ENCODE measurements around the gene AUNIP. TPM values are rescaled to one million over a fixed set of nuclear protein-coding genes. Genes with fewer than 3 reads are reported as not detected.

The AUNIP gene
- total and polyA plus RNA-seq, 2 donors (not counting 3 experiments of a cell fraction or from before 2014, with no cell fraction given): 1.8 to 4.5 TPM

GRCh38 chr1:25798666-25799351 is 60.4 kb downstream of the AUNIP start:
- no peaks in the 10 kb centered on the region for H3K9me3 ChIP-seq (replicated peaks; ENCODE audit: control insufficient read depth, insufficient read depth, low read length)
- dilution Hi-C loops (cut with MboI; ENCODE audit: extremely low pct_ligation_motif_present, low sequenced_read_pairs): no loop called here
- H3K36me3 ChIP-seq (ENCODE audit: control insufficient read depth in 2 of 2, extremely low read depth in 1 of 2, insufficient read depth in 2 of 2, low read length in 2 of 2): no peaks in the 10 kb centered on the region
- no peaks in the 10 kb centered on the region for H3K9me1 ChIP-seq (replicated peaks; ENCODE audit: control insufficient read depth, extremely low read depth, insufficient read depth, low read length)
- CTCF ChIA-PET: interaction anchor here (0.6 to 7.4 kb wide), 6 partner anchors 11 to 190 kb away, joined by 3 to 80 read pairs (median 4); no protein-coding TSS in a partner anchor
- POLR2A ChIA-PET: no interaction called here
- DNase-seq (ENCODE audit: low read depth, low spot score) (no peak), FAIRE-seq (no peak)
- peaks cover 0 to 1% of the 10 kb centered on the region in 2 experiments for H3K27me3 ChIP-seq (ENCODE audit: control insufficient read depth in 2 of 2, insufficient read depth in 2 of 2, low read length in 2 of 2)
- TF ChIP-seq POLR2AphosphoS5 (IDR thresholded peaks at IDR 0.05; ENCODE audit: insufficient read depth, low read depth, low read length) (no peak), MYC (IDR thresholded peaks at IDR 0.05; ENCODE audit: low read depth, low read length) (no peak)
- H3K27ac ChIP-seq (ENCODE audit: insufficient read depth, low read depth, low read length): no peak overlapping the region
- H3K4me1 ChIP-seq (ENCODE audit: control insufficient read depth, extremely low read depth, insufficient read depth, low read length): peaks cover 17% of the 10 kb centered on the region
- peaks cover 20% of the 10 kb centered on the region for H3K79me2 ChIP-seq (ENCODE audit: control insufficient read depth, insufficient read depth, low read length)
- BruUV-seq (replicated peaks): no TSS peak
- H3K9ac ChIP-seq (replicated peaks; ENCODE audit: extremely low read depth, insufficient read depth, low read length): no peak overlapping the region
- intact Hi-C loops (cut with micrococcal nuclease): loop anchor here (1.0 to 5.0 kb wide), 2 partner anchors 183 to 257 kb away; partner anchors contain the start of genes LDLRAP1 and MAN1C1
- no peaks in the 10 kb centered on the region for H4K20me1 ChIP-seq (replicated peaks; ENCODE audit: control insufficient read depth, extremely low read depth, insufficient read depth, low read length)
- H3K4me3 ChIP-seq (replicated peaks in 1 of 3; ENCODE audit: insufficient read depth in 1 of 3, low read depth in 1 of 3, low read length in 3 of 3): no peak overlapping the region
- H2AFZ ChIP-seq (ENCODE audit: low read depth, low read length): no peak overlapping the region
- no peak overlapping the region for H3K4me2 ChIP-seq (ENCODE audit: insufficient read depth, low read length)

- intact Hi-C loops (cut with micrococcal nuclease): loop anchor here (1.0 to 5.0 kb wide), 2 partner anchors 182 to 256 kb away; partner anchors contain the start of genes LDLRAP1 and MAN1C1
- ChIA-PET CTCF (interaction anchor here (0.6 to 7.4 kb wide), 4 partner anchors 155 to 189 kb away, joined by 3 to 80 read pairs (median 4); no protein-coding TSS in a partner anchor), POLR2A (no interaction called here)
- Histone ChIP-seq H4K20me1 (replicated peaks; ENCODE audit: control insufficient read depth, extremely low read depth, insufficient read depth, low read length) (no peaks in the 10 kb centered on the region), H2AFZ (ENCODE audit: low read depth, low read length) (no peak overlapping the region), H3K27me3 (ENCODE audit: control insufficient read depth in 2 of 2, insufficient read depth in 2 of 2, low read length in 2 of 2) (peaks cover 0 to 1% of the 10 kb centered on the region in 2 experiments), H3K4me2 (ENCODE audit: insufficient read depth, low read length) (no peak overlapping the region), H3K9me3 (replicated peaks; ENCODE audit: control insufficient read depth, insufficient read depth, low read length) (no peaks in the 10 kb centered on the region), H3K9ac (replicated peaks; ENCODE audit: extremely low read depth, insufficient read depth, low read length) (no peak overlapping the region), H3K27ac (ENCODE audit: insufficient read depth, low read depth, low read length) (no peak overlapping the region), H3K79me2 (ENCODE audit: control insufficient read depth, insufficient read depth, low read length) (peaks cover 18% of the 10 kb centered on the region), H3K4me1 (ENCODE audit: control insufficient read depth, extremely low read depth, insufficient read depth, low read length) (peaks cover 14% of the 10 kb centered on the region), H3K9me1 (replicated peaks; ENCODE audit: control insufficient read depth, extremely low read depth, insufficient read depth, low read length) (no peaks in the 10 kb centered on the region), H3K36me3 (ENCODE audit: control insufficient read depth in 2 of 2, extremely low read depth in 1 of 2, insufficient read depth in 2 of 2, low read length in 2 of 2) (no peaks in the 10 kb centered on the region), H3K4me3 (replicated peaks in 1 of 3; ENCODE audit: insufficient read depth in 1 of 3, low read depth in 1 of 3, low read length in 3 of 3) (no peak overlapping the region)
- TF ChIP-seq CTCF (IDR thresholded peaks at IDR 0.05; ENCODE audit: extremely low read depth in 1 of 2, insufficient read depth in 1 of 2, low read depth in 1 of 2, low read length in 2 of 2) (peak; percentile 45 to 56), MAX (IDR thresholded peaks at IDR 0.05; ENCODE audit: insufficient read depth, insufficient read length) (no peak)
- FAIRE-seq (peak; percentile 59), DNase-seq (ENCODE audit: low read depth, low spot score) (no peak)
- dilution Hi-C loops (cut with MboI; ENCODE audit: extremely low pct_ligation_motif_present, low sequenced_read_pairs): no loop called here
- no TSS peak for BruUV-seq (replicated peaks)
Observed at GRCh38 chr1:25797939-25798338, 61.3 kb downstream of the AUNIP start.
